ENCODE data around the gene ALKBH5.

Gene ALKBH5

GRCh38 chr17:18184143-18185031 lies 759 bp downstream of the ALKBH5 start (continued):
- TF ChIP-seq ZBTB26 (tag by site-specific recombination; optimal IDR thresholded peaks at IDR 0.05) (peak; percentile 78), MYNN (tag by site-specific recombination; IDR thresholded peaks at IDR 0.05; ENCODE audit: borderline replicate concordance) (no peak), KLF9 (tag by site-specific recombination; IDR thresholded peaks at IDR 0.05; ENCODE audit: low read depth) (no peak), ZNF600 (tag by site-specific recombination; IDR thresholded peaks at IDR 0.05) (peak; percentile 25; the same call in 1 of the 2 replicates), ZNF518A (tag by site-specific recombination; conservative IDR thresholded peaks at IDR 0.05; ENCODE audit: low read depth) (no peak), ZNF843 (tag by site-specific recombination; IDR thresholded peaks at IDR 0.05) (no peak), ZNF10 (tag by site-specific recombination; IDR thresholded peaks at IDR 0.05) (no peak), ZNF544 (tag by site-specific recombination; IDR thresholded peaks at IDR 0.05) (no peak), ZNF391 (tag by site-specific recombination; IDR thresholded peaks at IDR 0.05; ENCODE audit: borderline replicate concordance, low read depth) (no peak), ZNF433 (tag by site-specific recombination; IDR thresholded peaks at IDR 0.05; ENCODE audit: low read depth) (no peak), ZBTB1 (tag by site-specific recombination; IDR thresholded peaks at IDR 0.05) (no peak), ZNF626 (tag by site-specific recombination; IDR thresholded peaks at IDR 0.05) (no peak), ZNF473 (tag by site-specific recombination; IDR thresholded peaks at IDR 0.05) (no peak), ZNF23 (tag by site-specific recombination; IDR thresholded peaks at IDR 0.05; ENCODE audit: borderline replicate concordance) (no peak), ZNF311 (tag by site-specific recombination; IDR thresholded peaks at IDR 0.05; ENCODE audit: borderline replicate concordance) (no peak), ZNF664 (tag by site-specific recombination; IDR thresholded peaks at IDR 0.05) (no peak), ZNF555 (tag by site-specific recombination; conservative IDR thresholded peaks at IDR 0.05) (no peak), ZNF302 (tag by site-specific recombination; IDR thresholded peaks at IDR 0.05; ENCODE audit: low read depth) (no peak), TRIM28 (IDR thresholded peaks at IDR 0.05; ENCODE audit: borderline replicate concordance, low read length) (no peak), ZNF621 (tag by site-specific recombination; IDR thresholded peaks at IDR 0.05) (no peak), ZNF221 (tag by site-specific recombination; IDR thresholded peaks at IDR 0.05; ENCODE audit: borderline replicate concordance) (no peak), ZNF776 (tag by site-specific recombination; IDR thresholded peaks at IDR 0.05; ENCODE audit: borderline replicate concordance) (no peak), HOXA7 (CRISPR knock-in tag; IDR thresholded peaks at IDR 0.05; ENCODE audit: borderline replicate concordance) (no peak), ZNF416 (tag by site-specific recombination; IDR thresholded peaks at IDR 0.05) (no peak), ZNF670 (tag by site-specific recombination; IDR thresholded peaks at IDR 0.05; ENCODE audit: low read depth) (no peak), ZBTB17 (tag by site-specific recombination; IDR thresholded peaks at IDR 0.05) (peak; percentile 71), ZNF211 (tag by site-specific recombination; IDR thresholded peaks at IDR 0.05; ENCODE audit: low read depth) (no peak), FEZF1 (tag by site-specific recombination; IDR thresholded peaks at IDR 0.05) (no peak), ZNF24 (tag by site-specific recombination; IDR thresholded peaks at IDR 0.05) (0 out of 2 replicates have a peak, but pooled peaks have one; percentile 33), BCL6B (tag by site-specific recombination; IDR thresholded peaks at IDR 0.05) (no peak), ZNF585B (tag by site-specific recombination; IDR thresholded peaks at IDR 0.05) (no peak), GLI2 (tag by site-specific recombination; IDR thresholded peaks at IDR 0.05; ENCODE audit: borderline replicate concordance, low read depth) (no peak), ZNF48 (tag by site-specific recombination; IDR thresholded peaks at IDR 0.05) (no peak), ZNF571 (tag by site-specific recombination; IDR thresholded peaks at IDR 0.05) (no peak), ZNF701 (tag by site-specific recombination; IDR thresholded peaks at IDR 0.05) (no peak)

Measured in HEK293 (cell line).